ELF-1 (cell line): ENCODE results near the gene STK17A.
"Not testable (repeated sequence)": the region's sequence is repeated elsewhere in the genome, so short reads cannot be mapped to it uniquely, and the experiment has no call there.

Experiments used
- DNase-seq: peaks from one replicate; pipeline ENCODE4 v3.0.0-alpha.2; 2016; ENCODE audit warnings: low read depth, low spot score

Gene STK17A

GRCh38 chr7:43596426-43596825 lies 13.5 kb downstream of the STK17A start:
- not testable (repeated sequence) for DNase-seq

GRCh38 chr7:43600056-43600455 lies 17.1 kb downstream of the STK17A start:
- no peak for DNase-seq

GRCh38 chr7:43602256-43602655 lies 19.3 kb downstream of the STK17A start:
- DNase-seq: no peak

GRCh38 chr7:43604251-43604650 lies 21.3 kb downstream of the STK17A start:
- DNase-seq: no peak

- no peak for DNase-seq
These were observed 26.2 kb downstream of the STK17A start for GRCh38 chr7:43609097-43609496.

GRCh38 chr7:43612128-43612527 lies 29.2 kb downstream of the STK17A start:
- no peak for DNase-seq

- no peak for DNase-seq
These were observed 30.0 kb downstream of the STK17A start for GRCh38 chr7:43612599-43613589.

GRCh38 chr7:43615558-43616145 lies 32.7 kb downstream of the STK17A start:
- DNase-seq: no peak

GRCh38 chr7:43616977-43617376 lies 34.1 kb downstream of the STK17A start:
- no peak for DNase-seq

- no peak for DNase-seq
These were observed 35.2 kb downstream of the STK17A start for GRCh38 chr7:43618073-43618472.

GRCh38 chr7:43619213-43620012 lies 36.5 kb downstream of the STK17A start:
- DNase-seq: no peak

GRCh38 chr7:43621729-43622448 lies 39.0 kb downstream of the STK17A start:
- no peak for DNase-seq

GRCh38 chr7:43624156-43624555 lies 41.2 kb downstream of the STK17A start:
- DNase-seq: no peak

GRCh38 chr7:43625453-43625852 lies 42.5 kb downstream of the STK17A start:
- no peak for DNase-seq

GRCh38 chr7:43625980-43626379 lies 43.1 kb downstream of the STK17A start:
- DNase-seq: no peak

GRCh38 chr7:43626695-43627094 lies 43.8 kb downstream of the STK17A start:
- no peak for DNase-seq

GRCh38 chr7:43627798-43628197 lies 44.9 kb downstream of the STK17A start:
- DNase-seq: not testable (repeated sequence)

- no peak for DNase-seq
These were observed 45.5 kb downstream of the STK17A start for GRCh38 chr7:43628431-43628830.

- DNase-seq: no peak
These were observed 46.9 kb downstream of the STK17A start for GRCh38 chr7:43629857-43630256.

GRCh38 chr7:43630482-43630881 lies 47.6 kb downstream of the STK17A start:
- no peak for DNase-seq

GRCh38 chr7:43631559-43631958 lies 48.7 kb downstream of the STK17A start:
- no peak for DNase-seq
